Ovary (tissue), 9 donors: ENCODE data around the gene CROCC2. TPM values are rescaled to one million over a fixed set of nuclear protein-coding genes. Genes with fewer than 3 reads are reported as not detected.

Source experiments
- DNase-seq, 5 donors: peaks; one replicate each; pipeline ENCODE4 v3.0.0-alpha.2; 2019 to 2020
- H3K27ac ChIP-seq, 2 donors: fragments of 200-600 bp; one replicate each; pipeline versions ENCODE4 v1.5.1 to v1.8.0; 2019 to 2022
- H3K27me3 ChIP-seq: fragments of 200-600 bp; one replicate; pipeline ENCODE4 v1.8.0; 2022
- H3K36me3 ChIP-seq: fragments of 200-600 bp; sonication (generic); one replicate; pipeline ENCODE4 v1.5.1; 2019
- H3K4me1 ChIP-seq: one replicate; pipeline ENCODE4 v1.8.1; 2013; ENCODE audit warnings: mild to moderate bottlenecking, moderate library complexity; ENCODE audit not compliant: insufficient read depth
- H3K4me3 ChIP-seq: fragments of 200-600 bp; sonication (generic); one replicate; pipeline ENCODE4 v1.5.1; 2017
- H3K9me3 ChIP-seq, 2 donors: fragments of 200-600 bp in 1 of 2; sonication (generic) in 1 of 2; one replicate each; pipeline versions ENCODE4 v1.5.1 to v1.8.1; 2013 to 2019; ENCODE audit warnings: mild to moderate bottlenecking in 1 of 2, moderate library complexity in 1 of 2
- EP300 ChIP-seq: sonication (generic); formaldehyde crosslinking; IDR thresholded peaks from one replicate; pipeline ENCODE4 v1.6.1; 2017; ENCODE audit warnings: antibody characterized with exemption
- POLR2A ChIP-seq: fragments of 450-650 bp; IDR thresholded peaks from one replicate; pipeline ENCODE4 v1.6.1; 2017; ENCODE audit warnings: antibody characterized with exemption, mild to moderate bottlenecking, moderate library complexity
- whole genome bisulfite sequencing, 3 donors: extraction: QIAGEN DNeasy Blood & Tissue Kit in 1 of 3; methylation state at CpG; one replicate each; pipeline versions ENCODE4 v1.1.5 to v1.1.7; 2013 to 2017; 5-methylcytosine and 5-hydroxymethylcytosine counted together
- intact Hi-C, 4 donors: fragments of 100-400 bp; cut with DNase I; formaldehyde crosslinking; loops; one replicate each; pipeline versions ENCODE4 v1.11.0 to v1.15.1; 2022 to 2023
- polyA plus RNA-seq, 2 donors: library from polyadenylated mRNA; stranded (reverse); fragments of 200-250 nt in 1 of 2; fragments of 350-450 nt in 1 of 2; fragmentation: Illumina TruSeq in 1 of 2; extraction: RNeasy Lipid Tissue Mini Kit (QIAGEN cat#74804) in 1 of 2; gene quantifications; one replicate each; pipeline ENCODE4 v1.2.3, GENCODE V29; 2013 to 2014
- total RNA-seq, 7 donors: library from RNA; depleted of rRNA in 2 of 7; stranded (reverse); fragments of >200 nt in 2 of 7; fragmentation: NEBNext Ultra II Directional in 3 of 7; extraction: Animal tissue kit (Norgen Biotek cat#: 25700) in 3 of 7; gene quantifications; one replicate each; pipeline versions ENCODE4 v1.1.0 to v1.2.4, GENCODE V29; 2016 to 2023
- TF ChIP-seq, protein P1 (sequence below), 3 donors: fragments of 450-650 bp in 2 of 3; fragments of 200-600 bp in 1 of 3; IDR thresholded peaks; one replicate each; pipeline versions ENCODE4 v1.5.1 to v1.8.0; 2016 to 2022; ENCODE audit warnings: antibody characterized with exemption in 3 of 3, mild to moderate bottlenecking in 1 of 3
- donor health status: DM: no; HTN: no; CAD: no; lungs with moderate emphysema.
- donor health status: DM: no; HTN: no; CAD: no.
- donor health status: Bipolar disorder and iron deficiency.
- donor health status: DM: yes; HTN: yes; CAD: no.
- donor health status: DM: no; HTN: no; CAD: no.
- donor health status: DM: yes; HTN: yes; CAD: no.

The CROCC2 gene
- total and polyA plus RNA-seq, 9 donors = 0.15 to 6.1 (median 1.5) TPM; not detected in 1

DNA sequence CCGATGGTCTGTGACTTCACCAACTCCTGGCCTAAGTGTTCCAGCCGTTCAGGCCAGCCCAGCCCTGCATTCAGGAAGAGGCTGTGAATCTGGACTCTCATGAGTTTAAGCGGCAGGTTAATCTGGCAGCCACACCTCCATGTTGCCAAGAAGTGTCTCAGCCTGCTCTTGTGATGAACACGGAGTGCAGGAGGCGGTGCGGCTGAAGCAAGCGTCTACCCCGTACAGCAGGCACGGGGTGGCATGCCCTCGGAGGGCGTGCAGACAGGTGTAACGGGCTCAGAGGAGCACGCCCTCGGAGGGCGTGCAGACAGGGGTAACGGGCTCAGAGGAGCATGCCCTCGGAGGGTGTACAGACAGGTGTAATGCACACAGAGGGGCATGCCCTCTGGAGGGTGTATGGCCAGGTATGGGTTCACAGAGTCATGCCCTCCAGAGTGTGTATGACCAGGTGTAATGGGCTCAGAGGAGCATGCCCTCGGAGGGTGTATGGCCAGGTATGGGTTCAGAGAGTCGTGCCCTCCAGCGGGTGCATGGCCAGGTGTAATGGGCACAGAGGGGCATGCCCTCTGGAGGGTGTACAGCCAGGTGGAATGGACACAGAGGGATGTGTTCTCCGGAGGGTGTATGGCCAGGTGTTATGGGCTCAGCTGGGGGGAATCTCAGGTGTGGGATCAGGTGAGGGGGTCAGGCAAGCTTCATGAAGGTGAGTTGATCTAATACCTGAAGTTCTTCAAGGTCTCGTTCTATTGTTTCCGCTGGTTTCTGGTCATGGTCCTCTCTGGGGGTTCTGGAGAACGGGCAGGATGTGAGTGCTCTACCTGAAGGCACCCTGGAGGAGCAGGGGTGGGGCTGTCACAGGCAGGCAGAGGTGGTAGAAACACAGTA lies 22.6 kb downstream of the CROCC2 start:
- TF ChIP-seq EP300 (no peak), POLR2A (no peak)
- TF ChIP-seq, protein P1, sequence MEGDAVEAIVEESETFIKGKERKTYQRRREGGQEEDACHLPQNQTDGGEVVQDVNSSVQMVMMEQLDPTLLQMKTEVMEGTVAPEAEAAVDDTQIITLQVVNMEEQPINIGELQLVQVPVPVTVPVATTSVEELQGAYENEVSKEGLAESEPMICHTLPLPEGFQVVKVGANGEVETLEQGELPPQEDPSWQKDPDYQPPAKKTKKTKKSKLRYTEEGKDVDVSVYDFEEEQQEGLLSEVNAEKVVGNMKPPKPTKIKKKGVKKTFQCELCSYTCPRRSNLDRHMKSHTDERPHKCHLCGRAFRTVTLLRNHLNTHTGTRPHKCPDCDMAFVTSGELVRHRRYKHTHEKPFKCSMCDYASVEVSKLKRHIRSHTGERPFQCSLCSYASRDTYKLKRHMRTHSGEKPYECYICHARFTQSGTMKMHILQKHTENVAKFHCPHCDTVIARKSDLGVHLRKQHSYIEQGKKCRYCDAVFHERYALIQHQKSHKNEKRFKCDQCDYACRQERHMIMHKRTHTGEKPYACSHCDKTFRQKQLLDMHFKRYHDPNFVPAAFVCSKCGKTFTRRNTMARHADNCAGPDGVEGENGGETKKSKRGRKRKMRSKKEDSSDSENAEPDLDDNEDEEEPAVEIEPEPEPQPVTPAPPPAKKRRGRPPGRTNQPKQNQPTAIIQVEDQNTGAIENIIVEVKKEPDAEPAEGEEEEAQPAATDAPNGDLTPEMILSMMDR (IDR thresholded peaks at IDR 0.05) = no peak
- peak; percentile 6 to 34 (median 15) for DNase-seq
- Histone ChIP-seq H3K9me3 (no peaks in the 10 kb centered on the region), H3K36me3 (no peaks in the 10 kb centered on the region), H3K27me3 (no peaks in the 10 kb centered on the region), H3K4me1 (peaks cover 3% of the 10 kb centered on the region), H3K27ac (no peak overlapping the region), H3K4me3 (no peak overlapping the region)
- 92 to 95% (median 93%) methylated on average over 24 of the region's 24 CpGs for WGBS, 3 donors
- intact Hi-C loops = no loop called here

DNA sequence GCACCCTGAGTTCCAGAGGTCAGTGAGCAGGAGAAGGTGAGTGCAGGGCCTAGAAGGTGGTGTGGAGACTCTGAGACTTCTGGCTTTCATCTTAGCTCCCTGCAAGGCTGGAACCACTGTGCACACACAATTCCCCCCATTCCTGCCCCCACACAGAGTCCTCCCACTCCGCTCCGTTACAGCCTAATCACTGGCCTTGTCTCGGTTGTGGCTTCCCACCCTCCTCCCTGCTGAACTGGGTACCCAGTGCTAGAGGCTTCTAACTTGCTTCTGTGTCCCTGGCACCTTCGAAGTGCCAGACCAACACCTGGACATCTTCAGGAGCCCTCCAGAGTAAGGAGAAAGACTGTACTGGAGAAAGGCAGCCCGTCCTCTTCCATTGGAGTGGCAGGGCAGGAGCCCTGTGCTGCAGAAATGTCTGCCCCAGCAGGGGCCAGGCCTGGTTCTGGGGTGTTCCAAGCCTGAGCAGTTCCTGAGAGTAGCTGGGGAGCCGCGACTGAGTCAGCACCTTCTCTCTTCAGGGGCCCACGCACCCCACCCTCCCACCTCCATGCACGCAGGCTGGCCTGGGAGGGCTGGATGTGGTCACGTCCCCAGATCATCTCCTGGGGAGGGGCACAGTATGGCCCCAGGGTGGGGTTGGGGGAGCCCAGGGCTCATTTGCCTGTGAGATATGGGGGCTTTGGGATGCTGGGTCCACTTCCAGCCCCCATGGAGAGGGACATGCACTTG lies 23.4 kb downstream of the CROCC2 start:
- TF ChIP-seq POLR2A = no peak
- no peak for TF ChIP-seq EP300
- TF ChIP-seq, protein P1 (IDR thresholded peaks at IDR 0.05) = no peak
- 81 to 83% (median 82%) methylated on average over 10 of the region's 10 CpGs for WGBS, 3 donors
- Histone ChIP-seq H3K36me3 (no peaks in the 10 kb centered on the region), H3K27ac (no peak overlapping the region), H3K9me3 (no peaks in the 10 kb centered on the region), H3K27me3 (no peaks in the 10 kb centered on the region), H3K4me3 (no peak overlapping the region), H3K4me1 (peaks cover 10% of the 10 kb centered on the region)
- DNase-seq = peak in 4 of 5 donors; percentile 7 to 31 (median 11)
- intact Hi-C loops = no loop called here

DNA sequence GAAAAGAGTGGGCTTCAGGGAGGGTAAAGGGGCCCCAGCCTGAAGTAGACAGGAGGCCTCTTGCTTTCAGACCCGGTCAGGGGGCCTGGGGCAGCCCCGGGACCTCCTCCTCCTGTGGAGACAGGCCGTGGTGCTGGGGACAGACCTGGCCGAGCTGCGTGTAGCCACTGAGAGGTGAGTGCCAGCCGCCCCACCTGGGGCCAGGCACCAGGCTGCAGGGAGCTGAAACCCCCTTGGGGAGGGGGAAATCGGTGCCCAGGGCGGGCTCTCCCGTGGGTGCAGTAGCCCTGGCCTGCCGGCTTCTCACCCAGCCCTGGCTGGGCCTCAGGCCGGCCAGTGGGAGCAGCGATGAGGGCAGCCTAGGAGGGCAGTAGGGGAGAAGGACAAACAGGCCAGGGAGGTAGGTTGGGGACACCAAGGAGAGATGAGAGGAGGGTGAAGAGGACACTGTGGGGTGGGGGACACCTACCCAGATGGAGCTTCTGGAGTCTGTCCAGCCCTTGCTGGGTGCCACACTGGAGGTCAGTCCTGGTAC lies 24.0 kb downstream of the CROCC2 start:
- DNase-seq = peak; percentile 4 to 32 (median 13)
- 88 to 94% (median 93%) methylated on average over 12 of the region's 12 CpGs for WGBS, 3 donors
- intact Hi-C loops = no loop called here
- Histone ChIP-seq H3K27ac (no peak overlapping the region), H3K27me3 (no peaks in the 10 kb centered on the region), H3K9me3 (no peaks in the 10 kb centered on the region), H3K4me3 (no peak overlapping the region), H3K4me1 (peaks cover 11% of the 10 kb centered on the region), H3K36me3 (no peaks in the 10 kb centered on the region)
- TF ChIP-seq POLR2A (no peak), EP300 (no peak)

DNA sequence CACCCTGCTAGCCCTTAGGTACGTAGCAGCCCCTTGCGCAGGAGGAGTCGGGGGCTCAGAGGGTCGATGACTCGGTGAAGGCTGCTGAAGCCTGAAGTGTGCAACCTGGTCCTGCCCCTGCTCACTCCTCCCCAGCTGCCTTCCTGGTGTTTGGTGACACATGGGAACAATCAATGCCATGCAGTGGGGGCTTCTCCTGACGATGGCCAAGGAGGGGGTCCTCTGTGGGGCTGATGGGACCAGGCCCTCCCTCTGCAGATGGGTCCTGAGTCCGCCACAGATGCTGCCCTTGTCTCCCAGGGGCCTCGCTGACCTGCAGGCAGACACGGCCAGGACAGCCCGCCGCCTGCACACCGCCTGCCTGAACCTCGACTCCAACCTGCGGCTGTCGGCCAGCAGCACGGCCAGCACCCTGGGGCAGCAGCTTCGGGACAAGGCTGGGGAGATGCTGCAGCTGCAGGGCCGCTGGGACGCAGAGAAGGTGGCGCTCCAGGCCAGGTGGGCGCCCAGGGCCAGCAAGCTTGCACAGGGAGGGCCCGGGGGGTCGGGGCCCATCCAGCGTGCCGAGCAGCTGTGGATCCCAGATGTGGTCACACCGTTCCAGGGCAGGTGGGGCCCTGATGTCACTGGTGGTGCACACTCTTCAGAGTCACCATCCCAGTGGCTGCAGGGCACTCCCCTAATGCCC lies 24.6 kb downstream of the CROCC2 start:
- DNase-seq = peak in 3 of 5 donors; percentile 6 to 32 (median 11)
- intact Hi-C loops = no loop called here
- Histone ChIP-seq H3K9me3 (no peaks in the 10 kb centered on the region), H3K27me3 (no peaks in the 10 kb centered on the region), H3K4me3 (no peak overlapping the region), H3K4me1 (peaks cover 11% of the 10 kb centered on the region), H3K36me3 (no peaks in the 10 kb centered on the region), H3K27ac (no peak overlapping the region)
- WGBS, 3 donors = 86 to 88% (median 88%) methylated on average over 24 to 26 of the region's 26 CpGs
- TF ChIP-seq, protein P1 (IDR thresholded peaks at IDR 0.05) = no peak
- TF ChIP-seq POLR2A (no peak), EP300 (no peak)
